Activated T-cell treated with anti-CD3 and anti-CD28 coated beads for 48 hours (primary cell): Measurements from ENCODE around the gene NYAP2.

ENCODE experiments used
- DNase-seq: peaks from one replicate; pipeline ENCODE4 v3.0.0-alpha.2; 2020; ENCODE audit warnings: low read depth

NYAP2 gene

DNA sequence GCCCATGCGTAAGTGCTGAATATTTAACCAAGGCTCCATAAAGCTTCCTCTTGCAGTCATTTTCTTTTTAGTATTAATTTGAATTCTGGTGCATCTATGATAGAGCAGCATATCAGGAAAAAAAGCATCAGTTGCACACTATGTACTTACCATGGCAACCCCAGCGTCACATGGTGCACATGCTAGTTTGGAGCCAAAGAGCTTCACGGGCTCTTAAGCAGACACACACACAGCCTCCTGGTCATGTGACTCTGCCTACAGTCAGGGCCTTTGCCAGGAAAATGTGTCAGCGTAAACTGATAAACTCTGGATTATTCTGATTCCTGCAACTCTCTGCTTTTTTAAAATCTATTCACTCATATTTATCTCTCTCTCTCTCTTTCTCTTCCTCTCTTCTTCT lies 30.2 kb downstream of the NYAP2 start:
- no peak for DNase-seq

- no peak for DNase-seq
These were observed 31.8 kb downstream of the NYAP2 start for GRCh38 chr2:225431105-225431863.

DNA sequence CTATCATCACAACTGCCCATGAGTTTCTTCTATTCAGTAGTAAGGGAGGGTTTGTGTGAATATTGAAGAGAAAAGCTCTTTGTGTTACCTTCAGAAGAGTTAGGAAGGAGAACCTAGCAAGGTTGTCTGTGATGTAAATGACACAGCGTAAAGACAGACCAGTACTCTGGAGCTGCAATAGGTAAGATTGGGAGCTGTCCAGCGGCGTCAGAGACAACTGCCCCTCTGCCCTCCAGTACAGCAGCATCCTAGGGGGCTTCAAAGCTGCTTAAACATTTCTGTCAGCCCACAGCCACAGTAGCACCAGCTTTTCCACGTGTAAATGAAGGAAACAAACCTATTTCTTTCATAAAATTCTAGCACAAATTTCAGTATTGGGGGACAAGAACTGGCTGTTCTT lies 34.5 kb downstream of the NYAP2 start:
- DNase-seq, result no peak

- DNase-seq, result no peak
These were observed 37.8 kb downstream of the NYAP2 start for GRCh38 chr2:225437319-225437718.

DNA sequence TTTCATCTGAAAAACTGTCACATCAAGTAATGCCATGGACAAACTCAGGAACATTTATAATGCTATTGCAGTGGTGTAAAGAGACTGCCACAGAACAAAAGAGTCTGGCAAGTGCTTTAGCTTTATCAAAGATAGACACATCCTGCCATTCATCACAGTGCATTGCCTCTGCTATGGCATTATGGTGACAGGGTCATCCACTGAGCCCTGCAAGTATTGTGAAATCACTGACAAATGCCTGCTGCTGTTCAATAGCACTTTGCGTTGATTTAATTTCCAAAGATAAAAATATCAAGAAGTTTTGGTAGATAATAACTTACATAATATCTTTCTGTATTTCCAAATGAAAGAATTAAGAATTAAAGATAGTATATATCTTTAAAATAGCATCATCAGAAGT lies 38.7 kb downstream of the NYAP2 start:
- DNase-seq, result no peak

DNA sequence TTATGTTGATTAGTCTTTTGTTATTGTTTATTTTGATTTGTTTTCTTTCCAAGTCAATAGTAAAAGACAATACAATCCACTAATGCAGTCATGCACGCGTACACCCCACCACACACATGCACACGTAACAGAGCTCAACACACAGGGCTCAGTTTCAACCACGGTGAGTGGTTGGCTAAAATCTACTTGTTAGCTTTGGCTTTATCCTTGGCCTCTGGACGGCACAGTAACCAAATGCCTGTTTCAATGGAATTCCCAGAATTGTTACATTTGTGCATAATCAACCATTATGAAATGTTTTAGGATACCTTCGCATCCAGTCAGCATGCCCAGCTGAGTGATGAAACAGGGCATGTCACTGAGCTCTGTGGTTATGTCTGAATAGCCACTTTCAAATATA lies 53.2 kb downstream of the NYAP2 start:
- no peak for DNase-seq

GRCh38 chr2:225454412-225454811 lies 54.9 kb downstream of the NYAP2 start:
- no peak for DNase-seq

DNA sequence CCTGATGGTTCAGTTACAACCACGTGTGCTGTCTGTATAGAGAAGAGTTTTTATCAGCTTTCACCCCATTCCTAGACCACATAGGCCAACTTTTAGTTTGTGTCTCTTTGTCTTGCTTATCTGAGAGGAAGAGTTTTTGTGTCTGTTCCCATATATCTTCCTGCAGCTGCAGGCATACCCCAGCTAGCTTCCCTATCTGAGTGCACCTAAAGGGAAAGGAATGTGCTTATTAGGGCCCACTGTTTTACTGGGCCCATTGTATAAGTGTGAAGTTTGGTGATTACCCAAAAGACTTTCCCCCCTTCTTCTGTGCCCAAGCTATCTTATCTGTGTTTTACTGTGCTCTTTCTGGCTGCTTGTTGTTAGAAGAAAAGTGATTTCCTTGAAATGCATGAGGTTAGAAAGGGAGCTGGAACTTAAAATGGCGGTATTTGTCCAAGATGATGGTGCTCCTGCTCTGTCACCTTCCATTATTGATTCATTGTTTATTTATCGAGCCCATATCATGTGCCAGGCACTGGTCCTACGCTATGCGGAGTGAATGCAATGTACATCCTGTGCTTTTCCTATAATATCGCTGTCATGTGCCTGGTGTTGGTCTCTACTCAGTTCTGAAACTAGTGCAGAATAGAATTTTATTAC lies 57.2 kb downstream of the NYAP2 start:
- DNase-seq, result no peak

DNA sequence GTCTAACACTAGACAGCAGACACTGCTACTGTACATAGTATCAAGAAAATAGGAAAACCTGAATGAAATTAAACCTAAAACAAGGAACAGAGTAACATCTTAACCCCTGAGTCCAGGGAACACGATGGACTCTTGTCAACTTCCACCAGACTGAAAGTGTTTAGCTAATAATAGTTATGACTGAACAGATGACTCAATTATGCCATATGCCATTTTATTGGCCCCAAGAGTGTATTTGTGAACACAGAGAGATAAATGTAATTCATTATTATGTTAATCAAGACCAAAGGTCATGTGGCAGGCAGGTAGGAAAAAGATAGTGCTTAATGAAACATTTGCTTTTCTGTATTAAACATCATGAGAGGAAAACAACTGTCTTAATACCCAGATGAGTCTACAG lies 58.0 kb downstream of the NYAP2 start:
- DNase-seq, result no peak

DNA sequence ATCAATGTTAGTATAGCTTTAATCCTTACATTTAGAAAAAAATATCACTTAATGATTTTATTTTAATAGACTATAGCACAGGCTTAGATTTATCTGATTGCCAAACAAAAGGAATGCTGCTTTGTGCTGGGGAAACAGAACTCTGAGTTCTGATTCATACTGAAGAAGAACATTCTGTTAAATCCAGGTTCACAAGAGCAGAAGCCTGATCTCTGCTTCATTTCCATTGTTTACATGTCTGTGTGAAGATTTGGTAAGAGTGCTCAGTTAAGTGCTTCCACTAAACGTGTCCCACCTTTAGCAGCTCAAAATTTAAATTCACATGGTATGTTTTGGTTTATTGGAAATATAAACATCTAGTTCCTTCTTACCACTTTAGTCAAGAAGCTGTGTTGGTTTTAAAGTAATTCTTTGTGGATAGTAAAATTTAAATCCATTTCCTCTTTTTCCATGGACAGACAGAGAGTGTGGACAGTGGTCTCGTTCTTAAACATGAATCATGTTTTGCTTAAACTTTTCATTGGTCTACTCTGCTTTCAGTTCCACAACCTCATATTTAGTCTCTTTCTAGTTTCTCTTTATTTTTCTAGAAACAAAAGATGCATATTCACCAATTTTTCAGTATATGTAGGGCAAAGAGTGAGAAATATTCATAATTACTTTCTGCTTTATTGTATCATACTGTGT lies 59.1 kb downstream of the NYAP2 start:
- no peak for DNase-seq

DNA sequence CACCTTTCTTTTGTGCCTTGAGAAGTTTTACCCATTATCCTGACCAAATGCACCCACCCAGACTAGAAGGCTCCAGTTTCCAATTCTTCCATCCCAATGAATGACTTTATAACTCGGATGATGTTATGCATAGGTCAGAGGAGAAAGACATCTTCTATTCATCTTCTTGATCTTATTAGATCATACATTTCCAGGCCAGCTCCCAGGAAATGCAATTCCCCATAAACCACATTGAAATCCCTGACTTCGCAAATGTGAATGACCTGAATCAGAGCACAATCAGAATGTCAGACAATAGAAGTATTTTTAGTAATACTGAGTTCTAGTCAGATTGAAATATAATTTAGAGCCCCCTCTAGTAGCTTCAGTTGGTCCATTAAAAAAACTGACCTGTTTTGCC lies 62.9 kb downstream of the NYAP2 start:
- no peak for DNase-seq

DNA sequence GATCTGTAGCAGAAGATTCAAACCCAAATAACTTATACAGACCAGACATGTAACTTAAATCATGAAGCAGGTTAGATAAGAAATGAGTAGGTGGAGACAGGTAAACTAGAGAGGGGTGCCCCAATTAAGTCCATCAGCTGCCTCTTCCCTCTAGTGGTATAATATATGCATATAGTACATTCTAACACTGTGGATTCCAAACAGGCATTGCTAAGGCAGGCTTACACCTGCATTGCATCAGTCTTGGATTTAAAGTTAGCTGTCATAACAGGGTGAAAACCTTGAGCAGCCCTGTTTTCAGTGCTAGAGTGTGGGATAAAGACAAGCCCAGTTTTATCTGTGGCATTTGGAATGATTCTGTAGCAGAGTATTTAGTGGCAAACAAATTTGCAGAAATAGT lies 63.4 kb downstream of the NYAP2 start:
- no peak for DNase-seq

GRCh38 chr2:225463449-225463848 lies 63.9 kb downstream of the NYAP2 start:
- DNase-seq, result no peak

DNA sequence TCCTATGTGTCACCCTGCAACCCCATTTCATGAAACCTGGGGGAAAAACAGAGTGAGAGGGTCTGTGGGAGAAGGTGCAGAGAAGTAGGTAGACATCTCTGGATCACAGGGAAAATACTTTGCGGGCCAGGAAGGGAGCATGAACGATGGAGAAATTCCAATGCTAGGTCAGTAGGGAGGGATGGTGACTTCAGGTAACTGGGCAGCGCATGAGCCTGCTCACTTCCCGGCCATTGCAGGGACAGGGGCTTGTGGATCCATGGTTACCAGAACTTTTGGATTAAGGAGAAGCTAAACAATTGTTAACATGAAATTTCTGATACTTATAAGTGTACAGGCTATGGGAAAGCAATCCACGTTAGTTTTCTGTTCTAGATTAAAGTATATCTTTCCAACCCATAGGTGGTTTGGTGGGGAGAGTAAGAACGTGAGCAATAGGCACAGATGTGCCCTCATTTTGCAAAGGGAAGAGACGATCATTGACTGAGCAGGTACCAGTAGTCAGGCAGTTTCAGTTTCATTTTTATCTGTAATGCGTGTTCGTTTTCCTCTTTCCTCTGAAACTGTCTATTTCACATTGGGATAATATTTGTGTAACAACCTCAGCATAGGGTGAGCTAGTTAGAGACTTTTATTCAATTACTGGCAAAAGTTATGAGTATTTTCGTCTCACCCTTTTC lies 65.0 kb downstream of the NYAP2 start:
- no peak for DNase-seq

- no peak for DNase-seq
These were observed 66.3 kb downstream of the NYAP2 start for GRCh38 chr2:225465827-225466226.

GRCh38 chr2:225466891-225467604 lies 67.5 kb downstream of the NYAP2 start:
- DNase-seq, result no peak

GRCh38 chr2:225468131-225468530 lies 68.6 kb downstream of the NYAP2 start:
- no peak for DNase-seq

GRCh38 chr2:225471039-225471438 lies 71.5 kb downstream of the NYAP2 start:
- no peak for DNase-seq

GRCh38 chr2:225471482-225471881 lies 72.0 kb downstream of the NYAP2 start:
- no peak for DNase-seq

DNA sequence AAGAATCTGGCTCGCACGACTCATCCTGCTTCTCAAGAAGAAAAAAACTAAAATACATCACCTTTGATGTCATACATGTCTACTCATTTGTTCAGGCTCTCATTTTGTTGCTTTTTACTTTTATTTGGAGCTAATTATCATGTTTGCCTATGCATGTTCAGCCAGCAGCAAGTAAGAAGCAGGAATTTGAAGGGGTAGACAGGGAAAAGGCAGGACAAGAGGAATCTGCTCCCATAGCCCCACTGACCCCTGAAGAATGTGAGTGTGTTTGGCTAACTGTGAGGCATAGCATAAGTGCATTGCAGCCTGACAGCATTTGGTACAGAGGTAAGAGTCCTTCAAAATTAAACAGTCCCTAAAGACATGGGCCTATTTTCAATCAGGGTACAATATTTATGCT lies 72.7 kb downstream of the NYAP2 start:
- no peak for DNase-seq

- no peak for DNase-seq
These were observed 79.9 kb downstream of the NYAP2 start for GRCh38 chr2:225479386-225479785.

DNA sequence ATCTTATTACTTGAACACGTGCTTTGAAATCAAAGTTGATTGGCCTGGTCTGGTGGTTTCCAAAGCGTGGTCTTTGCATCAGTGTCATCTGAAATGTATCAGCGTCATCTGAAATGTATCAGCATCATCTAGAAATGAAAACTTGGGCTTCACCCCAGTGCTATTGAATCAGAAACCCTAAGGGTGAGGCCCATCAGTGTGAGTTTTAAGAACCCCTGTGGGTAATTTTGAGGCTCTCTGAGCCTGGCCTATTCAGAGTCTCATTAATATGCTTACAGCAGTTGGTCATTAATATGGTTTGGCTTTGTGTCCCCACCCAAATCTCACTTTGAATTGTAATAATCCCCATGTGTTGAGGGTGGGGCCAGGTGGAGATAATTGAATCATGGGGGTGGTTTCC lies 85.2 kb downstream of the NYAP2 start:
- no peak for DNase-seq
